PFSK-1 (cell line): ENCODE measurements around the gene HMGCL.

Source experiments
- FOXP2 ChIP-seq: optimal IDR thresholded peaks from 2 replicates; pipeline ENCODE3; 2011; ENCODE audit warnings: borderline replicate concordance, control low read depth, inconsistent platforms; ENCODE audit not compliant: insufficient read depth; ENCODE audit errors: extremely low read length, extremely low read depth
- POLR2AphosphoS5 ChIP-seq: IDR thresholded peaks from 2 replicates; pipeline ENCODE4 v1.6.1; 2012; ENCODE audit warnings: low read depth, mild to moderate bottlenecking, control low read depth, low read length, moderate library complexity
- REST ChIP-seq, 2 experiments: IDR thresholded peaks; 2 replicates each; pipeline versions ENCODE4 v1.6.1 to v1.8.0; 2011 to 2012; ENCODE audit warnings: low read depth in 2 of 2, low read length in 2 of 2, control low read depth in 1 of 2, inconsistent platforms in 1 of 2, mild to moderate bottlenecking in 1 of 2, moderate library complexity in 1 of 2; ENCODE audit not compliant: insufficient read depth in 1 of 2
- SIN3A ChIP-seq: IDR thresholded peaks from 2 replicates; pipeline ENCODE4 v1.6.1; 2012; ENCODE audit warnings: mild to moderate bottlenecking, low read length, moderate library complexity, borderline replicate concordance; ENCODE audit not compliant: insufficient read depth
- TAF1 ChIP-seq: IDR thresholded peaks from 2 replicates; pipeline ENCODE4 v1.6.1; 2012; ENCODE audit warnings: low read length, control low read depth, borderline replicate concordance; ENCODE audit not compliant: insufficient read depth

GRCh38 chr1:23814016-23814415 lies 11.2 kb downstream of the HMGCL start:
- TF ChIP-seq POLR2AphosphoS5 (no peak), TAF1 (no peak), REST (IDR thresholded peaks at IDR 0.05; ENCODE audit: insufficient read depth in 1 of 2, low read depth in 2 of 2, low read length in 2 of 2) (no peak), SIN3A (no peak), FOXP2 (no peak)
